Adrenal gland (tissue), 12 donors: Measurements from ENCODE around the gene SEC62. TPM values are rescaled to one million over a fixed set of nuclear protein-coding genes. Genes with fewer than 3 reads are reported as not detected.

Source experiments
- DNase-seq, 7 donors: peaks; one replicate each; pipeline ENCODE4 v3.0.0-alpha.2; 2019 to 2020
- H3K27ac ChIP-seq, 5 donors: fragments of 200-600 bp; sonication (generic) in 4 of 5; 1 replicate in 3 of 5; 2 replicates in 2 of 5; pipeline versions ENCODE4 v1.5.1 to v1.8.0; 2016 to 2020; ENCODE audit warnings: mild to moderate bottlenecking in 1 of 5
- H3K27me3 ChIP-seq: fragments of 200-600 bp; 2 replicates; pipeline ENCODE4 v1.8.0; 2021
- H3K36me3 ChIP-seq, 2 donors: fragments of 200-600 bp; replicated peaks in 1 of 2; 1 replicate in 1 of 2; 2 replicates in 1 of 2; pipeline versions ENCODE4 v1.5.1 to v1.8.0; 2018 to 2022
- H3K4me1 ChIP-seq, 2 donors: fragments of 200-600 bp; replicated peaks in 1 of 2; 1 replicate in 1 of 2; 2 replicates in 1 of 2; pipeline versions ENCODE4 v1.5.1 to v1.8.0; 2018 to 2021
- H3K4me3 ChIP-seq, 4 donors: fragments of 200-600 bp; sonication (generic) in 3 of 4; one replicate each; pipeline ENCODE4 v1.5.1; 2016 to 2018
- H3K9me3 ChIP-seq, 3 donors: fragments of 200-600 bp; sonication (generic) in 1 of 3; replicated peaks in 1 of 3; 1 replicate in 2 of 3; 2 replicates in 1 of 3; pipeline versions ENCODE4 v1.5.1 to v1.8.0; 2016 to 2021
- POLR2A ChIP-seq, 2 donors: fragments of 450-650 bp; IDR thresholded peaks; one replicate each; pipeline ENCODE4 v1.6.1; 2017; ENCODE audit warnings: antibody characterized with exemption in 2 of 2, mild to moderate bottlenecking in 2 of 2, moderate library complexity in 1 of 2
- WGBS, 4 donors: extraction: QIAGEN DNeasy Blood & Tissue Kit in 2 of 4; methylation state at CpG; one replicate each; pipeline versions ENCODE4 v1.1.5 to v1.1.7; 2013 to 2017; 5-methylcytosine and 5-hydroxymethylcytosine counted together
- intact Hi-C, 2 donors: fragments of 100-400 bp; cut with DNase I; formaldehyde crosslinking; loops; one replicate each; pipeline versions ENCODE4 v1.14.1 to v1.15.0; 2022 to 2023
- polyA plus RNA-seq, 3 donors: library from polyadenylated mRNA; stranded (reverse); fragments of 200-250 nt in 2 of 3; fragments of 350-450 nt in 1 of 3; fragmentation: Illumina TruSeq in 1 of 3; extraction: RNeasy Lipid Tissue Mini Kit (QIAGEN cat#74804) in 1 of 3; gene quantifications; one replicate each; pipeline ENCODE4 v1.2.3, GENCODE V29; 2013 to 2014
- total RNA-seq, 9 donors: library from RNA; depleted of rRNA in 4 of 9; stranded (reverse); fragments of >200 nt in 4 of 9; fragments of 120-200 nt in 1 of 9; fragmentation: NEBNext Ultra II Directional in 1 of 9; extraction: Animal tissue kit (Norgen Biotek cat#: 25700) in 1 of 9; gene quantifications; one replicate each; pipeline versions ENCODE4 v1.1.0 to v1.2.4, GENCODE V29; 2013 to 2023
- TF ChIP-seq, protein P1 (sequence below), 6 experiments: fragments of 450-650 bp in 4 of 6; fragments of 200-600 bp in 2 of 6; sonication (generic) in 1 of 6; IDR thresholded peaks; 1 replicate in 5 of 6; 2 replicates in 1 of 6; pipeline versions ENCODE4 v1.5.1 to v1.8.0; 2016 to 2021; ENCODE audit warnings: antibody characterized with exemption in 6 of 6, mild to moderate bottlenecking in 2 of 6, moderate library complexity in 1 of 6
- donor health status: healthy with polysubstance abuse.
- donor health status: Bipolar disorder and iron deficiency.
- donor health status: DM: yes; HTN: yes; CAD: no.
- donor health status: DM: no; HTN: no; CAD: no.
- donor health status: DM: no; HTN: no; CAD: no.
- donor health status: DM: yes; HTN: yes; CAD: no.

SEC62 gene
- total and polyA plus RNA-seq, 12 donors: 41.1 to 267 (median 148) TPM

DNA sequence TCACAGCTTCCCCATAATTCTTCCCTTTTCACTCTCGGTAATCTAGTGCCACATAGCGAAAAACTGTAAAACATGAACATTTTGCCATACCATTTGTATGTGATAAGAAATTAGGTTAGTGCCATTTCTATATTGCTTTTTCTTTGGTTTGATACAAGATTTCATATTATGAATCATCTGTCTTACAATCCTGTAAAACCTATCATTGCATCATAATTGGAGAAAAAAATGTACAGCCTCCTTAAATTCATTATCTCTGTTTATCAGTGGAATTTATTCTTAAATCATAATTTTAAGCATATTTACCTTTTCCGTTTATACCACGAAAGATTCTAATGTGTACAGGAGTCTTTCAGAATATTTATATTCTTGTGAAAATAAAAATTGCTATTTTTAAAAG, 23.8 kb downstream of the SEC62 start:
- Histone ChIP-seq H3K9me3 (no peaks in the 10 kb centered on the region), H3K4me1 (no peaks in the 10 kb centered on the region), H3K36me3 (peaks cover 0 to 62% of the 10 kb centered on the region in 2 donors), H3K4me3 (no peak overlapping the region), H3K27me3 (no peaks in the 10 kb centered on the region), H3K27ac (no peak overlapping the region)
- no peak for DNase-seq
- TF ChIP-seq, protein P1, sequence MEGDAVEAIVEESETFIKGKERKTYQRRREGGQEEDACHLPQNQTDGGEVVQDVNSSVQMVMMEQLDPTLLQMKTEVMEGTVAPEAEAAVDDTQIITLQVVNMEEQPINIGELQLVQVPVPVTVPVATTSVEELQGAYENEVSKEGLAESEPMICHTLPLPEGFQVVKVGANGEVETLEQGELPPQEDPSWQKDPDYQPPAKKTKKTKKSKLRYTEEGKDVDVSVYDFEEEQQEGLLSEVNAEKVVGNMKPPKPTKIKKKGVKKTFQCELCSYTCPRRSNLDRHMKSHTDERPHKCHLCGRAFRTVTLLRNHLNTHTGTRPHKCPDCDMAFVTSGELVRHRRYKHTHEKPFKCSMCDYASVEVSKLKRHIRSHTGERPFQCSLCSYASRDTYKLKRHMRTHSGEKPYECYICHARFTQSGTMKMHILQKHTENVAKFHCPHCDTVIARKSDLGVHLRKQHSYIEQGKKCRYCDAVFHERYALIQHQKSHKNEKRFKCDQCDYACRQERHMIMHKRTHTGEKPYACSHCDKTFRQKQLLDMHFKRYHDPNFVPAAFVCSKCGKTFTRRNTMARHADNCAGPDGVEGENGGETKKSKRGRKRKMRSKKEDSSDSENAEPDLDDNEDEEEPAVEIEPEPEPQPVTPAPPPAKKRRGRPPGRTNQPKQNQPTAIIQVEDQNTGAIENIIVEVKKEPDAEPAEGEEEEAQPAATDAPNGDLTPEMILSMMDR (IDR thresholded peaks at IDR 0.05): no peak
- TF ChIP-seq POLR2A (IDR thresholded peaks at IDR 0.05): no peak
- 92 to 99% (median 93%) methylated on average over 4 of the region's 4 CpGs for WGBS, 4 donors
- intact Hi-C loops: no loop called here

DNA sequence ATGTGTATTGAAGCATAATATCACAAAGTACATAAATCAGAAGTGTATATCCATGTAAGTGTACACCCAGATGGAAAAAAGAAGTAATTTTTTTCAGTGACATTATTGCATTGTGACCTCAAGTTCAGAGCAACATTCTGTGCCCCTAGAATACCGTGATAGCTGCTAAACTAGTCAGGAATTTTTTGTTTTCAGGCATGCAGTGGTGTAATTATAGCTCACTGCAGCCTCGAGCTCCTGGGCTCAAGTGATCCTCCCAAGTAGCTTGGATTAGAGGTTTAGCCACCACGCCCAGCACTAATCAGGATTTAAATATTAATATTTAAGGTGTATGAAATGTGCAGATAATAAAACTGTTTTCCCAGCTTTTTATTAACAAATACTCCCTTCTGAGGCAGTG, 25.5 kb downstream of the SEC62 start:
- no peak for DNase-seq
- Histone ChIP-seq H3K4me1 (no peaks in the 10 kb centered on the region), H3K36me3 (peaks cover 0 to 45% of the 10 kb centered on the region in 2 donors), H3K9me3 (no peaks in the 10 kb centered on the region), H3K27ac (no peak overlapping the region), H3K27me3 (no peaks in the 10 kb centered on the region), H3K4me3 (no peak overlapping the region)
- intact Hi-C loops: no loop called here
- TF ChIP-seq POLR2A (IDR thresholded peaks at IDR 0.05): no peak
- TF ChIP-seq, protein P1 (IDR thresholded peaks at IDR 0.05): no peak
- WGBS, 4 donors: 70 to 84% (median 81%) methylated on average over 3 of the region's 3 CpGs

DNA sequence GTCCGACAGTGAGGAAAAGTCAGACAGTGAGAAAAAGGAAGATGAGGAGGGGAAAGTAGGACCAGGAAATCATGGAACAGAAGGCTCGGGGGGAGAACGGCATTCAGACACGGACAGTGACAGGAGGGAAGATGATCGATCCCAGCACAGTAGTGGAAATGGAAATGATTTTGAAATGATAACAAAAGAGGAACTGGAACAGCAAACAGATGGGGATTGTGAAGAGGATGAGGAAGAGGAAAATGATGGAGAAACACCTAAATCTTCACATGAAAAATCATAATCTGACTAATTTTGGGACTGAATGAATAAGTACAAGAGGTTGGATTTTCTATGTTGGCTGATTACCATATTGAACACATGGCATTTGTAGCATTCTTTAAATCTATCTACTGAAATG, 26.2 kb downstream of the SEC62 start:
- peaks cover 0 to 40% of the 10 kb centered on the region in 2 donors for H3K36me3 ChIP-seq
- no peak for DNase-seq
- no peak overlapping the region for H3K4me3 ChIP-seq
- intact Hi-C loops: no loop called here
- TF ChIP-seq, protein P1 (IDR thresholded peaks at IDR 0.05): no peak
- no peak overlapping the region for H3K27ac ChIP-seq
- no peaks in the 10 kb centered on the region for H3K27me3 ChIP-seq
- WGBS, 4 donors: 78 to 89% (median 86%) methylated on average over 5 of the region's 5 CpGs
- H3K9me3 ChIP-seq: no peaks in the 10 kb centered on the region
- no peaks in the 10 kb centered on the region for H3K4me1 ChIP-seq

DNA sequence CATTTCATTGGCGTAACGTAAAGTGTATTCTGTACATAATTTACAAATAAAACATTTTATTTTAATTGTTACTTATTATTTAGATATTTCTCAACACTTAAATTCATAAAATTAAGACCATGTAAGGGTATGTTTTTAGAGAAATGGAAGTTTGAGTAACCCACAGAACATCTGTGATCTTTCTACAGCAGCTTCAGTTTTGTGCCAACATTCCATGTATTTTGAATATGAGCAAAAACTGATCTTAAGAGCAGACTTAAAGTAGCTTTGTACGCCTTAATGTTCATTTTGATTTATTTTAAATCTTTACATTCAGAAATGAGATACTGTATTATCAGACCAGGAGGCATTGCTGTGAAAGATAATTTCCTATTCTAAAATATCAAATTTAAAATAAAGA, 27.2 kb downstream of the SEC62 start:
- intact Hi-C loops: no loop called here
- H3K36me3 ChIP-seq: peaks cover 0 to 31% of the 10 kb centered on the region in 2 donors
- 94 to 96% (median 96%) methylated on average over 3 of the region's 3 CpGs for WGBS, 4 donors
- TF ChIP-seq POLR2A (IDR thresholded peaks at IDR 0.05): no peak
- TF ChIP-seq, protein P1 (IDR thresholded peaks at IDR 0.05): no peak
- H3K27me3 ChIP-seq: no peaks in the 10 kb centered on the region
- no peak overlapping the region for H3K27ac ChIP-seq
- H3K4me3 ChIP-seq: no peak overlapping the region
- no peaks in the 10 kb centered on the region for H3K9me3 ChIP-seq
- no peak for DNase-seq
- H3K4me1 ChIP-seq: no peaks in the 10 kb centered on the region
